HCT116 (cell line): ENCODE results near the gene ACE. TPM values are rescaled to one million over a fixed set of nuclear protein-coding genes. Genes with fewer than 3 reads are reported as not detected.
A peak's percentile ranks its signal among the peaks of the same experiment; 100 is the strongest.

Source experiments
- ATAC-seq: fragments of 200-7000 bp; cut with Tn5 transposase; 2 replicates; pipeline ENCODE4 v1.9.1; 2020; ENCODE audit warnings: mild to moderate bottlenecking, moderate library complexity
- BruUV-seq: library from RNA; stranded (reverse); fragments of 400-500 nt; replicated peaks from 2 replicates; lab custom pipeline; 2021; lab: Mats Ljungman, UMichigan
- CTCF ChIA-PET: fragments of 300-600 bp; sonication (Branson Sonifier 250); formaldehyde crosslinking; loops from one replicate; lab custom pipeline; 2021; ENCODE audit warnings: antibody characterized with exemption; lab: Charles Lee
- POLR2A ChIA-PET: fragments of 300-600, 350-600 bp; sonication (Branson Sonifier 250); formaldehyde crosslinking; loops from one replicate; lab custom pipeline; 2021; ENCODE audit warnings: antibody characterized with exemption; lab: Charles Lee
- RAD21 ChIA-PET, 2 experiments: fragments of 300-600 bp; sonication (Branson Sonifier 250); formaldehyde crosslinking; loops; one replicate each; lab custom pipeline; 2023; ENCODE audit warnings: low total read pairs in 2 of 2; ENCODE audit not compliant: uncharacterized antibody in 2 of 2, unreplicated experiment in 2 of 2, low non-redundant PET in 1 of 2; lab: Charles Lee
- DNase-seq: peaks from one replicate; pipeline ENCODE4 v3.0.0-alpha.2; 2010; ENCODE audit warnings: low read depth, low spot score
- H2AFZ ChIP-seq: fragments of 200-600 bp; shearing (Covaris generic), sonication (generic); 2 replicates; pipeline ENCODE4 v1.6.1; 2017; ENCODE audit warnings: low read depth, mixed run types, mixed read lengths, antibody characterized with exemption, low read length; ENCODE audit not compliant: poor library complexity, severe bottlenecking
- H3K27ac ChIP-seq: 2 replicates; pipeline ENCODE4 v1.5.1; 2012; ENCODE audit warnings: low read depth, low read length
- H3K27me3 ChIP-seq: fragments of 200-600 bp; sonication (generic); 2 replicates; pipeline ENCODE4 v1.6.1; 2016; ENCODE audit warnings: mixed run types, low read length, mixed read lengths; ENCODE audit not compliant: insufficient read depth
- H3K36me3 ChIP-seq, 2 experiments: fragments of 200-500 bp in 1 of 2; fragments of 200-600 bp in 1 of 2; sonication (Bioruptor generic) in 1 of 2; sonication (generic) in 1 of 2; 2 replicates each; pipeline versions ENCODE4 v1.5.1 to v1.6.1; 2014 to 2016; ENCODE audit warnings: low read length in 2 of 2, inconsistent platforms in 1 of 2, mixed read lengths in 1 of 2, mixed run types in 1 of 2; ENCODE audit not compliant: insufficient read depth in 2 of 2, control insufficient read depth in 1 of 2
- H3K4me1 ChIP-seq, 2 experiments: fragments of 200-600 bp in 1 of 2; sonication (generic) in 1 of 2; 2 replicates each; pipeline versions ENCODE4 v1.5.1 to v1.6.1; 2012 to 2017; ENCODE audit warnings: low read length in 2 of 2, inconsistent platforms in 1 of 2, mild to moderate bottlenecking in 1 of 2, mixed read lengths in 1 of 2, mixed run types in 1 of 2, moderate library complexity in 1 of 2; ENCODE audit not compliant: insufficient read depth in 2 of 2, control insufficient read depth in 1 of 2
- H3K4me2 ChIP-seq: fragments of 200-600 bp; sonication (generic); 2 replicates; pipeline ENCODE4 v1.6.1; 2017; ENCODE audit warnings: mixed run types, low read length, mixed read lengths
- H3K4me3 ChIP-seq, 2 experiments: fragments of 200-600 bp in 1 of 2; sonication (generic) in 1 of 2; replicated peaks in 1 of 2; 2 replicates each; pipeline ENCODE4 v1.5.1; 2011 to 2016; ENCODE audit warnings: low read length in 2 of 2, control low read depth in 1 of 2, low read depth in 1 of 2, mild to moderate bottlenecking in 1 of 2, mixed read lengths in 1 of 2, mixed run types in 1 of 2
- H3K79me2 ChIP-seq: fragments of 200-600 bp; sonication (generic); 2 replicates; pipeline ENCODE4 v1.6.1; 2017; ENCODE audit warnings: mild to moderate bottlenecking, mixed run types, low read length, moderate library complexity, mixed read lengths; ENCODE audit not compliant: insufficient read depth
- H3K9ac ChIP-seq: fragments of 200-600 bp; sonication (generic); 2 replicates; pipeline ENCODE4 v1.6.1; 2016; ENCODE audit warnings: low read length, mixed read lengths
- H3K9me2 ChIP-seq: fragments of 200-600 bp; sonication (generic), shearing (Covaris generic); 2 replicates; pipeline ENCODE4 v1.6.1; 2017; ENCODE audit warnings: mixed run types, mild to moderate bottlenecking, moderate library complexity; ENCODE audit not compliant: insufficient read depth
- H3K9me3 ChIP-seq, 2 experiments: fragments of 200-500 bp in 1 of 2; fragments of 200-600 bp in 1 of 2; sonication (Bioruptor generic) in 1 of 2; sonication (generic) in 1 of 2; 2 replicates each; pipeline ENCODE4 v1.6.1; 2014 to 2017; ENCODE audit warnings: low read length in 2 of 2, mixed read lengths in 2 of 2, inconsistent platforms in 1 of 2, low read depth in 1 of 2, mild to moderate bottlenecking in 1 of 2, mixed run types in 1 of 2, moderate library complexity in 1 of 2; ENCODE audit not compliant: control insufficient read depth in 1 of 2, insufficient read depth in 1 of 2
- H4K20me1 ChIP-seq: fragments of 200-600 bp; sonication (generic), shearing (Covaris generic); 2 replicates; pipeline ENCODE4 v1.6.1; 2017; ENCODE audit warnings: mixed run types, mild to moderate bottlenecking, moderate library complexity; ENCODE audit not compliant: insufficient read depth
- CTCF ChIP-seq, 3 experiments: fragments of 200-600 bp in 1 of 3; sonication (generic) in 1 of 3; IDR thresholded peaks in 2 of 3; conservative IDR thresholded peaks in 1 of 3; 2 replicates each; pipeline ENCODE4 v1.5.1; 2012 to 2017; ENCODE audit warnings: low read depth in 2 of 3, low read length in 2 of 3, antibody characterized with exemption in 1 of 3, borderline replicate concordance in 1 of 3, control low read depth in 1 of 3, mild to moderate bottlenecking in 1 of 3, mixed read lengths in 1 of 3, mixed run types in 1 of 3, moderate library complexity in 1 of 3; ENCODE audit not compliant: insufficient read depth in 1 of 3
- EGR1 ChIP-seq: IDR thresholded peaks from 2 replicates; pipeline ENCODE4 v1.6.1; 2012; ENCODE audit warnings: low read depth
- EZH2phosphoT487 ChIP-seq: fragments of 200-600 bp; IDR thresholded peaks from 2 replicates; pipeline ENCODE4 v1.6.1; 2018; ENCODE audit warnings: antibody characterized with exemption, borderline replicate concordance
- MAX ChIP-seq: IDR thresholded peaks from 2 replicates; pipeline ENCODE4 v1.6.1; 2012
- POLR2A ChIP-seq: IDR thresholded peaks from 2 replicates; pipeline ENCODE4 v1.7.0; 2011; ENCODE audit warnings: borderline replicate concordance; ENCODE audit not compliant: insufficient read depth, insufficient read length; ENCODE audit errors: extremely low read depth
- POLR2AphosphoS5 ChIP-seq: IDR thresholded peaks from 2 replicates; pipeline ENCODE4 v1.6.1; 2011; ENCODE audit warnings: mild to moderate bottlenecking, low read depth, low read length, moderate library complexity
- RAD21 ChIP-seq: IDR thresholded peaks from 2 replicates; pipeline ENCODE4 v1.6.1; 2012; ENCODE audit warnings: low read depth, mild to moderate bottlenecking
- SIN3A ChIP-seq: IDR thresholded peaks from 2 replicates; pipeline ENCODE4 v1.6.1; 2012; ENCODE audit warnings: low read depth
- SP1 ChIP-seq: IDR thresholded peaks from 2 replicates; pipeline ENCODE4 v1.6.1; 2012; ENCODE audit warnings: low read depth
- SRF ChIP-seq: IDR thresholded peaks from 2 replicates; pipeline ENCODE4 v1.6.1; 2012; ENCODE audit warnings: low read depth
- TCF7L2 ChIP-seq: IDR thresholded peaks from 2 replicates; pipeline ENCODE4 v1.7.0; 2011; ENCODE audit warnings: borderline replicate concordance, inconsistent platforms; ENCODE audit not compliant: insufficient read depth, insufficient read length; ENCODE audit errors: extremely low read depth
- YY1 ChIP-seq: IDR thresholded peaks from 2 replicates; pipeline ENCODE4 v1.6.1; 2011; ENCODE audit warnings: low read length, low read depth, moderate library complexity, mild to moderate bottlenecking; ENCODE audit not compliant: insufficient replicate concordance; ENCODE audit errors: extremely low read depth
- ZFX ChIP-seq: fragments of 450-650 bp; IDR thresholded peaks from 2 replicates; pipeline ENCODE4 v1.6.1; 2017
- ZNF274 ChIP-seq: fragments of 200-500 bp; sonication (Bioruptor generic); IDR thresholded peaks from 2 replicates; pipeline ENCODE4 v1.6.1; 2014; ENCODE audit warnings: mild to moderate bottlenecking, low read depth, low read length, inconsistent platforms
- intact Hi-C: fragments of 100-400 bp; cut with micrococcal nuclease; formaldehyde crosslinking; loops from 2 replicates; pipeline ENCODE4 v1.10.0; 2022
- total RNA-seq: library from RNA; stranded (reverse); gene quantifications from one replicate; pipeline ENCODE4 v1.2.1, GENCODE V29; 2021; ENCODE audit not compliant: unreplicated experiment

The ACE gene
- total RNA-seq, 1 experiment from 2014 or later = 7.7 TPM

GRCh38 chr17:63475491-63476412, 1.1 kb upstream of the ACE start:
- intact Hi-C loops = no loop called here
- DNase-seq (no peak), ATAC-seq (no peak)
- H3K4me2 ChIP-seq = peak overlapping the region; percentile 88
- H3K9me3 ChIP-seq = no peaks in the 10 kb centered on the region
- BruUV-seq = no TSS peak
- ChIA-PET RAD21 (interaction anchor here in 1 of 2 experiments (3.6 kb wide), 1 partner anchor 50 kb away, joined by 21 read pairs; no protein-coding TSS in a partner anchor), CTCF (interaction anchor here (1.5 to 5.7 kb wide), 2 partner anchors 40 to 50 kb away, joined by 6 to 92 read pairs; no protein-coding TSS in a partner anchor), POLR2A (interaction anchor here (1.0 kb wide), 1 partner anchor 40 kb away, joined by 5 read pairs; no protein-coding TSS in a partner anchor)
- no peaks in the 10 kb centered on the region for H3K9me2 ChIP-seq
- H3K27me3 ChIP-seq = no peaks in the 10 kb centered on the region
- H3K4me1 ChIP-seq = peaks cover 13 to 41% of the 10 kb centered on the region in 2 experiments
- no peak overlapping the region for H3K27ac ChIP-seq
- H4K20me1 ChIP-seq = no peaks in the 10 kb centered on the region
- no peak overlapping the region for H2AFZ ChIP-seq
- no peaks in the 10 kb centered on the region for H3K36me3 ChIP-seq
- H3K4me3 ChIP-seq = peak overlapping the region in 1 of 2 experiments; percentile 60; a peak in 2 of 4 replicates
- H3K79me2 ChIP-seq = no peaks in the 10 kb centered on the region
- no peak overlapping the region for H3K9ac ChIP-seq
- TF ChIP-seq MAX = no peak
- no peak for TF ChIP-seq RAD21
- no peak for TF ChIP-seq SP1
- no peak for TF ChIP-seq CTCF (IDR thresholded peaks at IDR 0.05 in 2 of 3, conservative IDR thresholded peaks at IDR 0.05 in 1 of 3; ENCODE audit: borderline replicate concordance in 1 of 3, insufficient read depth in 1 of 3, low read depth in 2 of 3, low read length in 2 of 3)
- no peak for TF ChIP-seq POLR2A
- TF ChIP-seq POLR2AphosphoS5 = no peak
- TF ChIP-seq EZH2phosphoT487 = no peak
- TF ChIP-seq ZFX = no peak
- no peak for TF ChIP-seq ZNF274
- TF ChIP-seq YY1 = no peak
- TF ChIP-seq TCF7L2 = no peak
- TF ChIP-seq EGR1 = no peak
- no peak for TF ChIP-seq SRF
- no peak for TF ChIP-seq SIN3A
